Keratinocyte (primary cell): ENCODE data around the gene HOXC9.

Source experiments
- CTCF ChIP-seq, 3 experiments: IDR thresholded peaks in 1 of 3; conservative IDR thresholded peaks in 1 of 3; optimal IDR thresholded peaks in 1 of 3; 2 replicates in 2 of 3; 3 replicates in 1 of 3; pipeline versions ENCODE3 to v1.5.1; 2011; ENCODE audit warnings: low read length in 3 of 3, mild to moderate bottlenecking in 3 of 3, moderate library complexity in 2 of 3, control low read depth in 1 of 3, inconsistent platforms in 1 of 3; ENCODE audit not compliant: insufficient read depth in 2 of 3; ENCODE audit errors: extremely low read depth in 1 of 3
- EZH2 ChIP-seq: IDR thresholded peaks from one replicate; pipeline ENCODE4 v1.6.1; 2012; ENCODE audit warnings: inconsistent platforms, mild to moderate bottlenecking, low read length, moderate library complexity

- no peak for TF ChIP-seq CTCF (optimal IDR thresholded peaks at IDR 0.05 in 1 of 3, IDR thresholded peaks at IDR 0.05 in 1 of 3, conservative IDR thresholded peaks at IDR 0.05 in 1 of 3; ENCODE audit: extremely low read depth in 1 of 3, insufficient read depth in 2 of 3, low read length in 3 of 3)
- no peak for TF ChIP-seq EZH2
Measured at GRCh38 chr12:53966385-53967133, 33.4 kb upstream of the HOXC9 start.
